Lung (tissue), 12 donors: ENCODE data around the gene RPS18. TPM values are rescaled to one million over a fixed set of nuclear protein-coding genes. Genes with fewer than 3 reads are reported as not detected.
"Not testable (repeated sequence)": the region's sequence is repeated elsewhere in the genome, so short reads cannot be mapped to it uniquely, and the experiment has no call there.

Experiments used
- ATAC-seq: fragments of 200-7000 bp; cut with Tn5 transposase; one replicate; pipeline ENCODE4 v1.9.1; 2020; ENCODE audit warnings: moderate number of reproducible peaks; ENCODE audit not compliant: insufficient read depth, low FRiP score
- DNase-seq, 3 donors: peaks; one replicate each; pipeline ENCODE4 v3.0.0-alpha.2; 2013 to 2017
- H3K27ac ChIP-seq, 2 donors: one replicate each; pipeline ENCODE4 v1.5.1; 2013; ENCODE audit warnings: mild to moderate bottlenecking in 2 of 2, moderate library complexity in 2 of 2, control low read depth in 1 of 2, inconsistent platforms in 1 of 2, low read depth in 1 of 2, low read length in 1 of 2
- H3K27me3 ChIP-seq, 3 donors: one replicate each; pipeline ENCODE4 v1.5.1; 2013; ENCODE audit warnings: low read length in 2 of 3; ENCODE audit not compliant: control insufficient read depth in 3 of 3, insufficient read depth in 3 of 3
- H3K36me3 ChIP-seq, 4 donors: one replicate each; pipeline ENCODE4 v1.5.1; 2013; ENCODE audit warnings: low read length in 4 of 4, mild to moderate bottlenecking in 1 of 4, moderate library complexity in 1 of 4; ENCODE audit not compliant: control insufficient read depth in 4 of 4, insufficient read depth in 4 of 4
- H3K4me1 ChIP-seq, 5 donors: one replicate each; pipeline ENCODE4 v1.5.1; 2013; ENCODE audit warnings: low read length in 5 of 5, mild to moderate bottlenecking in 2 of 5, moderate library complexity in 1 of 5; ENCODE audit not compliant: control insufficient read depth in 5 of 5, insufficient read depth in 5 of 5
- H3K4me3 ChIP-seq: one replicate; pipeline ENCODE4 v1.5.1; 2013; ENCODE audit warnings: mild to moderate bottlenecking, control low read depth, moderate library complexity
- H3K9ac ChIP-seq, 2 donors: one replicate each; pipeline ENCODE4 v1.5.1; 2013; ENCODE audit warnings: low read length in 2 of 2, control low read depth in 1 of 2; ENCODE audit not compliant: insufficient read depth in 1 of 2
- H3K9me3 ChIP-seq, 4 donors: one replicate each; pipeline ENCODE4 v1.5.1; 2013; ENCODE audit warnings: low read length in 3 of 4, mild to moderate bottlenecking in 1 of 4, moderate library complexity in 1 of 4; ENCODE audit not compliant: control insufficient read depth in 4 of 4, insufficient read depth in 3 of 4
- CTCF ChIP-seq: IDR thresholded peaks from 2 replicates; pipeline ENCODE4 v1.5.1; 2012; ENCODE audit warnings: mild to moderate bottlenecking; ENCODE audit errors: control extremely low read depth, extremely low read depth
- WGBS, 2 donors: extraction: QIAGEN DNeasy Blood & Tissue Kit; methylation state at CpG; one replicate each; pipeline ENCODE4 v1.1.7; 2013; 5-methylcytosine and 5-hydroxymethylcytosine counted together
- polyA plus RNA-seq, 2 donors: library from polyadenylated mRNA; stranded (reverse); fragments of 200-250 nt; gene quantifications; one replicate each; pipeline ENCODE4 v1.2.1, GENCODE V29; 2013
- total RNA-seq, 2 donors: library from RNA; depleted of rRNA in 1 of 2; stranded (reverse); fragments of >200 nt in 1 of 2; gene quantifications; one replicate each; pipeline ENCODE4 v1.2.1, GENCODE V29; 2014 to 2021
- donor health status: control.
- donor health status: control.
- donor health status: Bipolar disorder and iron deficiency.
- donor health status: healthy.
- donor health status: DM: yes; HTN: yes; CAD: no.

Gene RPS18
- total and polyA plus RNA-seq, 4 donors, result 1,324 to 8,495 (median 2,994) TPM

GRCh38 chr6:33280539-33280938, 8.7 kb downstream of the RPS18 start:
- no peak overlapping the region for H3K27ac ChIP-seq
- no peak overlapping the region for H3K9ac ChIP-seq
- peaks cover 0 to 1% (median 0%) of the 10 kb centered on the region in 4 donors for H3K9me3 ChIP-seq
- H3K36me3 ChIP-seq, result peaks cover 8 to 36% (median 11%) of the 10 kb centered on the region in 4 donors
- no peaks in the 10 kb centered on the region for H3K27me3 ChIP-seq
- ATAC-seq (no peak), DNase-seq (no peak)
- 88 to 97% methylated on average over 6 of the region's 6 CpGs for WGBS, 2 donors
- H3K4me3 ChIP-seq, result no peak overlapping the region
- H3K4me1 ChIP-seq, result peaks cover 0 to 14% (median 6%) of the 10 kb centered on the region in 5 donors
- no peak for TF ChIP-seq CTCF

GRCh38 chr6:33285214-33285613, 13.3 kb downstream of the RPS18 start:
- not testable (repeated sequence) for H3K9ac ChIP-seq, H3K9me3 ChIP-seq, H3K27ac ChIP-seq, H3K4me3 ChIP-seq, ATAC-seq, H3K27me3 ChIP-seq, DNase-seq
- H3K36me3 ChIP-seq, result peaks cover 4 to 29% (median 13%) of the 10 kb centered on the region in 4 donors
- WGBS, 2 donors, result 93 to 95% methylated on average over 4 of the region's 4 CpGs
- H3K4me1 ChIP-seq, result peaks cover 0 to 14% (median 10%) of the 10 kb centered on the region in 5 donors

GRCh38 chr6:33286946-33287914, 15.4 kb downstream of the RPS18 start:
- no peak overlapping the region for H3K27ac ChIP-seq
- H3K9ac ChIP-seq, result no peak overlapping the region
- peaks cover 8 to 28% (median 21%) of the 10 kb centered on the region in 4 donors for H3K36me3 ChIP-seq
- H3K4me1 ChIP-seq, result peaks cover 0 to 16% (median 15%) of the 10 kb centered on the region in 5 donors
- no peak for TF ChIP-seq CTCF
- peaks cover 0 to 1% (median 0%) of the 10 kb centered on the region in 4 donors for H3K9me3 ChIP-seq
- H3K27me3 ChIP-seq, result no peaks in the 10 kb centered on the region
- no peak overlapping the region for H3K4me3 ChIP-seq
- no peak for DNase-seq
- WGBS, 2 donors, result 92 to 94% methylated on average over 22 of the region's 22 CpGs
- no peak for ATAC-seq
